ENCODE measurements around the gene ACSM6.

The ACSM6 gene

GRCh38 chr10:95208702-95209391, 14.8 kb downstream of the ACSM6 start:
- TF ChIP-seq, protein P1, sequence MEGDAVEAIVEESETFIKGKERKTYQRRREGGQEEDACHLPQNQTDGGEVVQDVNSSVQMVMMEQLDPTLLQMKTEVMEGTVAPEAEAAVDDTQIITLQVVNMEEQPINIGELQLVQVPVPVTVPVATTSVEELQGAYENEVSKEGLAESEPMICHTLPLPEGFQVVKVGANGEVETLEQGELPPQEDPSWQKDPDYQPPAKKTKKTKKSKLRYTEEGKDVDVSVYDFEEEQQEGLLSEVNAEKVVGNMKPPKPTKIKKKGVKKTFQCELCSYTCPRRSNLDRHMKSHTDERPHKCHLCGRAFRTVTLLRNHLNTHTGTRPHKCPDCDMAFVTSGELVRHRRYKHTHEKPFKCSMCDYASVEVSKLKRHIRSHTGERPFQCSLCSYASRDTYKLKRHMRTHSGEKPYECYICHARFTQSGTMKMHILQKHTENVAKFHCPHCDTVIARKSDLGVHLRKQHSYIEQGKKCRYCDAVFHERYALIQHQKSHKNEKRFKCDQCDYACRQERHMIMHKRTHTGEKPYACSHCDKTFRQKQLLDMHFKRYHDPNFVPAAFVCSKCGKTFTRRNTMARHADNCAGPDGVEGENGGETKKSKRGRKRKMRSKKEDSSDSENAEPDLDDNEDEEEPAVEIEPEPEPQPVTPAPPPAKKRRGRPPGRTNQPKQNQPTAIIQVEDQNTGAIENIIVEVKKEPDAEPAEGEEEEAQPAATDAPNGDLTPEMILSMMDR (IDR thresholded peaks at IDR 0.05), result no peak
- Histone ChIP-seq H3K4me3 (ENCODE audit: low read depth in 1 of 2, low read length in 1 of 2) (no peak overlapping the region), H3K27ac (no peak overlapping the region), H3K36me3 (no peaks in the 10 kb centered on the region), H3K4me1 (ENCODE audit: control insufficient read depth in 1 of 2, insufficient read depth in 1 of 2, low read depth in 1 of 2, low read length in 1 of 2) (peaks cover 10 to 14% of the 10 kb centered on the region in 2 experiments), H3K9me3 (no peaks in the 10 kb centered on the region), H3K27me3 (no peaks in the 10 kb centered on the region)

- Histone ChIP-seq H3K4me3 (ENCODE audit: low read depth in 1 of 2, low read length in 1 of 2) (no peak overlapping the region), H3K4me1 (ENCODE audit: control insufficient read depth in 1 of 2, insufficient read depth in 1 of 2, low read depth in 1 of 2, low read length in 1 of 2) (peaks cover 10 to 14% of the 10 kb centered on the region in 2 experiments), H3K36me3 (no peaks in the 10 kb centered on the region), H3K27me3 (no peaks in the 10 kb centered on the region), H3K9me3 (no peaks in the 10 kb centered on the region), H3K27ac (no peak overlapping the region)
- TF ChIP-seq, protein P1 (IDR thresholded peaks at IDR 0.05), result no peak
These were observed 15.6 kb downstream of the ACSM6 start for GRCh38 chr10:95209509-95210127.

DNA sequence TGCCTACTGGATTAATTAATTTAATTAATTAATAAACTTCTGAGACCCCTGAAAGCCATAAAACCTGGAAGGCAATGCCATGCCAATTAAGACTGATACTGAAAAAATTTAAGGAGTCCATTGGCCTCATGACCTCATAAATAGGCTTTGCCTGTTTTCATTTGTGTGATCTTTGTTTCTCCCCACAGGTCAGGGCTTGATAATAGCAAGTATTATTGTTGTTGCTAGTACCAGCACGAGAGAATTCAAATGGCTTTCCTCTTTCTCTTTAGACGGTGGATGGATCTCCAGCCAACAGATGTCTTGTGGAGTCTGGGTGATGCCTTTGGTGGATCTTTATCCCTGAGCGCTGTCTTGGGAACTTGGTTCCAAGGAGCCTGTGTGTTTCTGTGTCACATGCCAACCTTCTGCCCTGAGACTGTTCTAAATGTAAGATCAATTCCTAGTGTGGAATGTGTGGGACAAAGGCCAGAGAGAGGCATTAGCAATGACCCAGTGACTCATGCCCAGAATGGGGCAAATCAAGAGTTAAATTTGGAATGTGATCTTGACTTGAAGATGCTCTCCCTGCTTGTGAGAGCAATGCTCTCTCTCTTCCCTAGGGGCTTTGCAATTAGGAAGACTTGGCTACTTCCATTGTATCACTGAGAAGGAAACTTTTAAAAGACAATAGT, 17.7 kb downstream of the ACSM6 start:
- Histone ChIP-seq H3K27me3 (no peaks in the 10 kb centered on the region), H3K4me1 (ENCODE audit: control insufficient read depth in 1 of 2, insufficient read depth in 1 of 2, low read depth in 1 of 2, low read length in 1 of 2) (peaks cover 5 to 7% of the 10 kb centered on the region in 2 experiments), H3K36me3 (no peaks in the 10 kb centered on the region), H3K4me3 (ENCODE audit: low read depth in 1 of 2, low read length in 1 of 2) (no peak overlapping the region), H3K9me3 (no peaks in the 10 kb centered on the region), H3K27ac (no peak overlapping the region)
- TF ChIP-seq, protein P1 (IDR thresholded peaks at IDR 0.05), result no peak

- H3K27ac ChIP-seq, result no peak overlapping the region
- no peaks in the 10 kb centered on the region for H3K4me1 ChIP-seq (ENCODE audit: control insufficient read depth in 1 of 2, insufficient read depth in 1 of 2, low read depth in 1 of 2, low read length in 1 of 2)
- TF ChIP-seq, protein P1 (IDR thresholded peaks at IDR 0.05), result no peak
- no peaks in the 10 kb centered on the region for H3K27me3 ChIP-seq
- no peaks in the 10 kb centered on the region for H3K9me3 ChIP-seq
- H3K4me3 ChIP-seq (ENCODE audit: low read depth in 1 of 2, low read length in 1 of 2), result no peak overlapping the region
- H3K36me3 ChIP-seq, result no peaks in the 10 kb centered on the region
These were observed 20.3 kb downstream of the ACSM6 start for GRCh38 chr10:95214369-95214768.

GRCh38 chr10:95214793-95215192, 20.8 kb downstream of the ACSM6 start:
- Histone ChIP-seq H3K4me1 (ENCODE audit: control insufficient read depth in 1 of 2, insufficient read depth in 1 of 2, low read depth in 1 of 2, low read length in 1 of 2) (no peaks in the 10 kb centered on the region), H3K4me3 (ENCODE audit: low read depth in 1 of 2, low read length in 1 of 2) (no peak overlapping the region), H3K9me3 (no peaks in the 10 kb centered on the region), H3K27ac (no peak overlapping the region), H3K36me3 (no peaks in the 10 kb centered on the region), H3K27me3 (no peaks in the 10 kb centered on the region)
- TF ChIP-seq, protein P1 (IDR thresholded peaks at IDR 0.05), result no peak
